Tibial nerve (tissue), 4 donors: ENCODE results near the gene SMIM24.

Experiments
- EP300 ChIP-seq, 2 donors: sonication (generic); formaldehyde crosslinking; IDR thresholded peaks; one replicate each; pipeline ENCODE4 v1.6.1; 2017; ENCODE audit warnings: antibody characterized with exemption in 2 of 2, mild to moderate bottlenecking in 1 of 2
- TF ChIP-seq, protein P1 (sequence below), 5 experiments: fragments of 200-600 bp in 3 of 5; fragments of 450-650 bp in 2 of 5; sonication (generic) in 3 of 5; IDR thresholded peaks; one replicate each; pipeline ENCODE4 v1.5.1; 2016 to 2019; ENCODE audit warnings: antibody characterized with exemption in 5 of 5, mild to moderate bottlenecking in 3 of 5, moderate library complexity in 2 of 5

DNA sequence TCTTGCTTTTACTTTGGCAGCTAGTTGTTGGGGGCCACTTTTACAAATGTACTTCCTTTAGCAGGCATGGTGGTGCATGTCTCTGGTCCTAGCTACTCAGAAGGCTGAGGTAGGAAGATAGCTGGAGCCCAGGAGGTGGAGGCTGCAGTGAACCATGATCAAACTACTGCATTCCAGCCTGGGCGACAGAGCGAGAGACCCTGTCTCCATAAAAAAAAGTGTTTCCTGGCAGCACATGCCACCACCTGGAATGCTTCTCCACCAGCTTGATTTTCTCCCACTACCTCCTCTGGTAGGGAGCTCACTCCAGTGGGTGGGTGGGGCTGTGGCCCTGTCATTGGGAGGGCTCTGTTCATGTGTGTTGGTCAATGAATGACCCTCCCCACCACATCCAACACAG is 38.3 kb upstream of the SMIM24 start:
- TF ChIP-seq, protein P1, sequence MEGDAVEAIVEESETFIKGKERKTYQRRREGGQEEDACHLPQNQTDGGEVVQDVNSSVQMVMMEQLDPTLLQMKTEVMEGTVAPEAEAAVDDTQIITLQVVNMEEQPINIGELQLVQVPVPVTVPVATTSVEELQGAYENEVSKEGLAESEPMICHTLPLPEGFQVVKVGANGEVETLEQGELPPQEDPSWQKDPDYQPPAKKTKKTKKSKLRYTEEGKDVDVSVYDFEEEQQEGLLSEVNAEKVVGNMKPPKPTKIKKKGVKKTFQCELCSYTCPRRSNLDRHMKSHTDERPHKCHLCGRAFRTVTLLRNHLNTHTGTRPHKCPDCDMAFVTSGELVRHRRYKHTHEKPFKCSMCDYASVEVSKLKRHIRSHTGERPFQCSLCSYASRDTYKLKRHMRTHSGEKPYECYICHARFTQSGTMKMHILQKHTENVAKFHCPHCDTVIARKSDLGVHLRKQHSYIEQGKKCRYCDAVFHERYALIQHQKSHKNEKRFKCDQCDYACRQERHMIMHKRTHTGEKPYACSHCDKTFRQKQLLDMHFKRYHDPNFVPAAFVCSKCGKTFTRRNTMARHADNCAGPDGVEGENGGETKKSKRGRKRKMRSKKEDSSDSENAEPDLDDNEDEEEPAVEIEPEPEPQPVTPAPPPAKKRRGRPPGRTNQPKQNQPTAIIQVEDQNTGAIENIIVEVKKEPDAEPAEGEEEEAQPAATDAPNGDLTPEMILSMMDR (IDR thresholded peaks at IDR 0.05): no peak
- no peak for TF ChIP-seq EP300 (IDR thresholded peaks at IDR 0.05)
